DND-41 (cell line): ENCODE measurements around the gene REM2.
A peak's percentile ranks its signal among the peaks of the same experiment; 100 is the strongest.

ENCODE experiments used
- ATAC-seq: fragments of 200-7000 bp; cut with Tn5 transposase; 3 replicates; pipeline ENCODE4 v1.9.1; 2021; ENCODE audit warnings: low read depth; ENCODE audit not compliant: insufficient read depth
- DNase-seq: peaks from one replicate; pipeline ENCODE4 v3.0.0-alpha.2; 2020
- H2AFZ ChIP-seq: 2 replicates; pipeline ENCODE4 v1.6.0; 2012; ENCODE audit warnings: low read depth, low read length
- H3K27ac ChIP-seq: 2 replicates; pipeline ENCODE4 v1.5.1; 2012; ENCODE audit warnings: low read length, inconsistent platforms
- H3K27me3 ChIP-seq: fragments of 200-600 bp; sonication (generic); 2 replicates; pipeline ENCODE4 v1.6.0; 2012; ENCODE audit warnings: low read length, mild to moderate bottlenecking, inconsistent platforms; ENCODE audit not compliant: insufficient read depth, poor library complexity
- H3K36me3 ChIP-seq: 2 replicates; pipeline ENCODE4 v1.5.1; 2012; ENCODE audit warnings: low read length, inconsistent platforms; ENCODE audit not compliant: insufficient read depth
- H3K4me1 ChIP-seq: 2 replicates; pipeline ENCODE4 v1.5.1; 2012; ENCODE audit warnings: mild to moderate bottlenecking, low read length; ENCODE audit not compliant: insufficient read depth
- H3K4me2 ChIP-seq: 2 replicates; pipeline ENCODE4 v1.6.0; 2012; ENCODE audit warnings: mild to moderate bottlenecking, moderate library complexity, low read length, inconsistent platforms; ENCODE audit not compliant: insufficient read depth
- H3K4me3 ChIP-seq, 2 experiments: fragments of 200-600 bp in 1 of 2; shearing (Covaris generic) in 1 of 2; 2 replicates each; pipeline ENCODE4 v1.5.1; 2012 to 2016; ENCODE audit warnings: inconsistent platforms in 2 of 2, low read length in 2 of 2, mild to moderate bottlenecking in 2 of 2, low read depth in 1 of 2, moderate library complexity in 1 of 2
- H3K79me2 ChIP-seq: 2 replicates; pipeline ENCODE4 v1.6.0; 2012; ENCODE audit warnings: low read length, inconsistent platforms; ENCODE audit not compliant: insufficient read depth
- H3K9ac ChIP-seq: 2 replicates; pipeline ENCODE4 v1.6.0; 2012; ENCODE audit warnings: low read depth, mild to moderate bottlenecking, inconsistent platforms, low read length, moderate library complexity
- H3K9me3 ChIP-seq: 2 replicates; pipeline ENCODE4 v1.5.1; 2012; ENCODE audit warnings: low read length, moderate library complexity, mild to moderate bottlenecking, inconsistent platforms; ENCODE audit not compliant: insufficient read depth, severe bottlenecking
- H4K20me1 ChIP-seq: 2 replicates; pipeline ENCODE4 v1.6.0; 2012; ENCODE audit warnings: low read length; ENCODE audit not compliant: insufficient read depth
- EZH2 ChIP-seq: IDR thresholded peaks from 3 replicates; pipeline ENCODE4 v1.6.1; 2012; ENCODE audit warnings: borderline replicate concordance, low read depth, mild to moderate bottlenecking, moderate library complexity, low read length, inconsistent platforms; ENCODE audit not compliant: severe bottlenecking
- TF ChIP-seq, protein P1 (sequence below): IDR thresholded peaks from 2 replicates; pipeline ENCODE4 v1.5.1; 2012; ENCODE audit warnings: borderline replicate concordance, low read length, moderate library complexity, mild to moderate bottlenecking; ENCODE audit not compliant: poor library complexity, severe bottlenecking; ENCODE audit errors: extremely low read depth

REM2 gene

GRCh38 chr14:22915886-22916521 lies 33.0 kb downstream of the REM2 start:
- peaks cover 73% of the 10 kb centered on the region for H3K79me2 ChIP-seq
- H2AFZ ChIP-seq, result no peak overlapping the region
- no peaks in the 10 kb centered on the region for H3K27me3 ChIP-seq
- no peak overlapping the region for H3K27ac ChIP-seq
- peaks cover 35% of the 10 kb centered on the region for H3K36me3 ChIP-seq
- no peak overlapping the region for H3K4me3 ChIP-seq
- no peak overlapping the region for H3K9ac ChIP-seq
- H3K4me1 ChIP-seq, result peaks cover 38% of the 10 kb centered on the region
- no peaks in the 10 kb centered on the region for H3K9me3 ChIP-seq
- ATAC-seq, result no peak
- H3K4me2 ChIP-seq, result 0 out of 2 replicates have a peak overlapping the region, but pooled peaks have one; percentile 14
- no peak for TF ChIP-seq EZH2
- TF ChIP-seq, protein P1, sequence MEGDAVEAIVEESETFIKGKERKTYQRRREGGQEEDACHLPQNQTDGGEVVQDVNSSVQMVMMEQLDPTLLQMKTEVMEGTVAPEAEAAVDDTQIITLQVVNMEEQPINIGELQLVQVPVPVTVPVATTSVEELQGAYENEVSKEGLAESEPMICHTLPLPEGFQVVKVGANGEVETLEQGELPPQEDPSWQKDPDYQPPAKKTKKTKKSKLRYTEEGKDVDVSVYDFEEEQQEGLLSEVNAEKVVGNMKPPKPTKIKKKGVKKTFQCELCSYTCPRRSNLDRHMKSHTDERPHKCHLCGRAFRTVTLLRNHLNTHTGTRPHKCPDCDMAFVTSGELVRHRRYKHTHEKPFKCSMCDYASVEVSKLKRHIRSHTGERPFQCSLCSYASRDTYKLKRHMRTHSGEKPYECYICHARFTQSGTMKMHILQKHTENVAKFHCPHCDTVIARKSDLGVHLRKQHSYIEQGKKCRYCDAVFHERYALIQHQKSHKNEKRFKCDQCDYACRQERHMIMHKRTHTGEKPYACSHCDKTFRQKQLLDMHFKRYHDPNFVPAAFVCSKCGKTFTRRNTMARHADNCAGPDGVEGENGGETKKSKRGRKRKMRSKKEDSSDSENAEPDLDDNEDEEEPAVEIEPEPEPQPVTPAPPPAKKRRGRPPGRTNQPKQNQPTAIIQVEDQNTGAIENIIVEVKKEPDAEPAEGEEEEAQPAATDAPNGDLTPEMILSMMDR, result no peak
- H4K20me1 ChIP-seq, result peaks cover 7% of the 10 kb centered on the region
- no peak for DNase-seq

GRCh38 chr14:22918804-22919600 lies 36.0 kb downstream of the REM2 start, which contains the start of gene RBM23:
TSS of gene RBM23 (minus strand) at chr14:22919149.
- peak within 1 kb of the TSS; percentile 91 for H3K4me2 ChIP-seq
- peak within 1 kb of the TSS; percentile 97 for H2AFZ ChIP-seq
- H3K9ac ChIP-seq, result peak within 1 kb of the TSS; percentile 64
- H4K20me1 ChIP-seq, result peaks cover 2% of the 10 kb centered on the region; the same call in 1 of the 2 replicates
- peaks cover 38% of the 10 kb centered on the region for H3K4me1 ChIP-seq
- H3K27me3 ChIP-seq, result no peaks in the 10 kb centered on the region
- peak within 1 kb of the TSS; percentile 77 to 89 for H3K4me3 ChIP-seq
- peaks cover 49% of the 10 kb centered on the region for H3K36me3 ChIP-seq
- TF ChIP-seq EZH2, result no peak
- TF ChIP-seq, protein P1, result no peak
- H3K27ac ChIP-seq, result peak within 1 kb of the TSS; percentile 95
- DNase-seq (peak; percentile 99), ATAC-seq (peak; percentile 96)
- peaks cover 46% of the 10 kb centered on the region for H3K79me2 ChIP-seq
- H3K9me3 ChIP-seq, result no peaks in the 10 kb centered on the region

DNA sequence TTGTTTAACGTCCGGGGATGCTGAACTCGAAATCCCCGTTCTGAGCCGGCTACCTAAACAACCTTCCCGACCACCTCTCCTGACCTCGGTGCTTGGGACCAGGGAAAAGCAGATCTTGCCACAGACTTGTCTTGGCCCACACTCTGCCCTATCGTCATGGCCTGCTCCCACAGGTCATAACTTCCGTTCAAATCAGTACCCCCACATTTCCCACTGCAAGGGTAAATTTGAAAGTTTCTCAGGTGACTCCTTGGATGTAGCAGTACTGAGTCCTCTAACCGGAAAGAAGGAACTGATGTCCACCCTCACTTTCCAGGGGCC lies 36.5 kb downstream of the REM2 start:
- Histone ChIP-seq H3K4me1 (peaks cover 38% of the 10 kb centered on the region), H3K27ac (peak overlapping the region; percentile 87), H3K4me3 (peak overlapping the region; percentile 18 to 66; a peak in 3 of 4 replicates), H3K27me3 (no peaks in the 10 kb centered on the region), H3K9ac (peak overlapping the region; percentile 59), H3K36me3 (peaks cover 55% of the 10 kb centered on the region), H3K79me2 (peaks cover 42% of the 10 kb centered on the region), H3K9me3 (no peaks in the 10 kb centered on the region), H4K20me1 (peaks cover 2% of the 10 kb centered on the region; the same call in 1 of the 2 replicates), H2AFZ (peak overlapping the region; percentile 82), H3K4me2 (peak overlapping the region; percentile 91)
- TF ChIP-seq, protein P1, result no peak
- TF ChIP-seq EZH2, result no peak
- ATAC-seq (no peak), DNase-seq (no peak)
